ENCODE results near the gene NLRP12.

- TF ChIP-seq POLR2AphosphoS5 (IDR thresholded peaks at IDR 0.05; ENCODE audit: low read depth, low read length): no peak
- TF ChIP-seq POLR2A (IDR thresholded peaks at IDR 0.05; ENCODE audit: low read depth, low read length): no peak
- no peak for TF ChIP-seq TAF1 (IDR thresholded peaks at IDR 0.05; ENCODE audit: borderline replicate concordance, low read depth, low read length)
Measured at GRCh38 chr19:53782698-53783097, 41.4 kb downstream of the NLRP12 start.
